Ammon's horn (tissue), 1 donor: Measurements from ENCODE around the gene NEK6.

Experiments
- DNase-seq: peaks from one replicate; pipeline ENCODE4 v3.0.0-alpha.2; 2016; ENCODE audit warnings: low spot score

NEK6 gene

GRCh38 chr9:124296796-124297550 is 39.2 kb downstream of the NEK6 start:
- DNase-seq = no peak

- DNase-seq = peak; percentile 73
These were observed 39.8 kb downstream of the NEK6 start for GRCh38 chr9:124297551-124297901.

- DNase-seq = no peak
These were observed 40.3 kb downstream of the NEK6 start for GRCh38 chr9:124297915-124298645.

GRCh38 chr9:124298646-124299235 is 41.0 kb downstream of the NEK6 start:
- no peak for DNase-seq

GRCh38 chr9:124299515-124300090 is 41.9 kb downstream of the NEK6 start:
- DNase-seq = no peak

- no peak for DNase-seq
These were observed 42.6 kb downstream of the NEK6 start for GRCh38 chr9:124300312-124300711.

- DNase-seq = no peak
These were observed 45.2 kb downstream of the NEK6 start for GRCh38 chr9:124302921-124303320.

GRCh38 chr9:124303762-124304161 is 46.0 kb downstream of the NEK6 start:
- DNase-seq = no peak

- no peak for DNase-seq
These were observed 46.5 kb downstream of the NEK6 start for GRCh38 chr9:124304285-124304684.

- DNase-seq = no peak
These were observed 48.5 kb downstream of the NEK6 start for GRCh38 chr9:124306098-124306735.

GRCh38 chr9:124307379-124308030 is 49.8 kb downstream of the NEK6 start:
- no peak for DNase-seq

- no peak for DNase-seq
These were observed 51.1 kb downstream of the NEK6 start for GRCh38 chr9:124308606-124309491.

- DNase-seq = no peak
These were observed 51.9 kb downstream of the NEK6 start for GRCh38 chr9:124309667-124310084.

- no peak for DNase-seq
These were observed 53.5 kb downstream of the NEK6 start for GRCh38 chr9:124311283-124311682.

GRCh38 chr9:124312290-124313265 is 54.8 kb downstream of the NEK6 start:
- DNase-seq = peak; percentile 61

GRCh38 chr9:124313940-124314339 is 56.2 kb downstream of the NEK6 start:
- no peak for DNase-seq

GRCh38 chr9:124315882-124316281 is 58.1 kb downstream of the NEK6 start:
- DNase-seq = no peak

GRCh38 chr9:124320062-124320973 is 62.6 kb downstream of the NEK6 start:
- peak; percentile 69 for DNase-seq
